H1 (cell line): ENCODE measurements around the gene STKLD1. TPM values are rescaled to one million over a fixed set of nuclear protein-coding genes. Genes with fewer than 3 reads are reported as not detected.

ENCODE experiments used
- BCL11A ChIP-seq, 2 experiments: IDR thresholded peaks; one replicate each; pipeline ENCODE4 v1.6.1; 2011; ENCODE audit warnings: low read depth in 2 of 2, low read length in 2 of 2, mild to moderate bottlenecking in 2 of 2
- CTBP2 ChIP-seq: IDR thresholded peaks from 2 replicates; pipeline ENCODE4 v1.7.0; 2011; ENCODE audit warnings: borderline replicate concordance, mild to moderate bottlenecking, moderate library complexity, mixed read lengths, low read length; ENCODE audit not compliant: insufficient read depth, insufficient read length
- EGR1 ChIP-seq: IDR thresholded peaks from 2 replicates; pipeline ENCODE4 v1.6.1; 2011; ENCODE audit warnings: low read depth, low read length, borderline replicate concordance
- RXRA ChIP-seq: IDR thresholded peaks from 2 replicates; pipeline ENCODE4 v1.6.1; 2011; ENCODE audit warnings: low read depth, mild to moderate bottlenecking, low read length, moderate library complexity; ENCODE audit not compliant: insufficient read depth
- polyA plus RNA-seq, 7 experiments: library from polyadenylated mRNA; depleted of rRNA in 3 of 7; stranded (reverse) in 5 of 7; unstranded in 2 of 7; fragments of >200 nt in 5 of 7; fragments of 200-250 nt in 2 of 7; gene quantifications; 1 replicate in 5 of 7; 2 replicates in 1 of 7; 4 replicates in 1 of 7; pipeline versions ENCODE4 v1.2.1 to v1.2.3, GENCODE V29; 2011 to 2013; ENCODE audit warnings: missing spikeins in 2 of 7, mixed read lengths in 2 of 7
- total RNA-seq: library from RNA; stranded (reverse); fragmentation: NEBNext Ultra II Directional; extraction: Animal tissue kit (Norgen Biotek cat#: 25700); gene quantifications from 2 replicates; pipeline ENCODE4 v1.2.1, GENCODE V29; 2021

The STKLD1 gene
- total and polyA plus RNA-seq, 2 of the 8 experiments (the other 6 are each of a cell fraction or from before 2014, with no cell fraction given): 0.26 TPM; not detected in 1

DNA sequence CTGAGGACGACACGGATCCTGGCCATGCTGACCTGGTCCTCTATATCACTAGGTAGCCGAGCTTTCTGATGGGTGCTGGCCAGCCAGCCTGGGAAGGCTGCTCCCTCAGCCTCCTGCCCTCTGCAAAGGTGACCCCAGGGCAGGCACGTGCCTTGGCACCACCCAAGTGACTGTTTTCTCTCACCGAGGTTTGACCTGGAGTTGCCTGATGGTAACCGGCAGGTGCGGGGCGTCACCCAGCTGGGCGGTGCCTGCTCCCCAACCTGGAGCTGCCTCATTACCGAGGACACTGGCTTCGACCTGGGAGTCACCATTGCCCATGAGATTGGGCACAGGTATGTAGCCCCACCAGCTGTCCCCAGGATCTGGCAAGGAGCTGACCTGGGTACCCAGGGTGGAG, 49.8 kb downstream of the STKLD1 start (continued):
- no peak for TF ChIP-seq RXRA
- no peak for TF ChIP-seq BCL11A (IDR thresholded peaks at IDR 0.05; ENCODE audit: low read depth in 2 of 2, low read length in 2 of 2)
- TF ChIP-seq CTBP2: no peak
- TF ChIP-seq EGR1: no peak
